Activated T-helper 1 cell treated with anti-CD3 and anti-CD28 coated beads, Interleukin-2, amount 50 U/mL, for 16 hours (primary cell): ENCODE measurements around the gene MANF.
"Not testable (repeated sequence)": the region's sequence is repeated elsewhere in the genome, so short reads cannot be mapped to it uniquely, and the experiment has no call there.

ENCODE experiments used
- DNase-seq, 2 donors: peaks; one replicate each; pipeline ENCODE4 v3.0.0-alpha.2; 2020; ENCODE audit warnings: low read depth in 1 of 2, low spot score in 1 of 2

The MANF gene

DNA sequence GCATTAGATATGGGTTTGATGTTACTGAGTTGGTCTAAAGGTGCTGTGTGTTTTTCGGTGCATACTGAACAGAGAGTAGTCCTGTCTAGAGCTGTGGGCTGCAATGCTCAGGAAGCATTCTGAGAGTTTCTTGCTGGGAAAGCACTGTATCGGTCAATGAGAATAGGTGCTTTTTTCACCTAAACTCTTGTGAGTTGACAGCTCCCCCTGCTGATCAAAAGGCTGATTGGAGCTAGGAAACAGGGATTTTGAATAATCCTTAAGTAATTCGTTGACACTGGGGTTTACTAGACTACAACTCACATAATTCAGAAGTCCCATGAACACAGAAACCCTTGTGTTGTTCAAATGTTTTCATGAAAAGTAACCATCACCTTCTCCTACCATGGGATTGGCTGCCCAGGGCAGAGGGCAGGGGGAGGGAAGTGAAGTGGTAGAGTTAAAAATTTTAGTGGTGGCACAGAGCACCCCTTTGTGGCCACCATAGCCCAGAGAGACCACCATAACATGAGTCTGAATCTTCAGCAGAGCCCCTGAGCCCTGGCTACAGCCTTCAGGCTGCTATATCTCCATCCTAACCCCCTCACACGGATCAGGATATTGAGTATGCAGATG is 13.0 kb upstream of the MANF start:
- no peak for DNase-seq

DNA sequence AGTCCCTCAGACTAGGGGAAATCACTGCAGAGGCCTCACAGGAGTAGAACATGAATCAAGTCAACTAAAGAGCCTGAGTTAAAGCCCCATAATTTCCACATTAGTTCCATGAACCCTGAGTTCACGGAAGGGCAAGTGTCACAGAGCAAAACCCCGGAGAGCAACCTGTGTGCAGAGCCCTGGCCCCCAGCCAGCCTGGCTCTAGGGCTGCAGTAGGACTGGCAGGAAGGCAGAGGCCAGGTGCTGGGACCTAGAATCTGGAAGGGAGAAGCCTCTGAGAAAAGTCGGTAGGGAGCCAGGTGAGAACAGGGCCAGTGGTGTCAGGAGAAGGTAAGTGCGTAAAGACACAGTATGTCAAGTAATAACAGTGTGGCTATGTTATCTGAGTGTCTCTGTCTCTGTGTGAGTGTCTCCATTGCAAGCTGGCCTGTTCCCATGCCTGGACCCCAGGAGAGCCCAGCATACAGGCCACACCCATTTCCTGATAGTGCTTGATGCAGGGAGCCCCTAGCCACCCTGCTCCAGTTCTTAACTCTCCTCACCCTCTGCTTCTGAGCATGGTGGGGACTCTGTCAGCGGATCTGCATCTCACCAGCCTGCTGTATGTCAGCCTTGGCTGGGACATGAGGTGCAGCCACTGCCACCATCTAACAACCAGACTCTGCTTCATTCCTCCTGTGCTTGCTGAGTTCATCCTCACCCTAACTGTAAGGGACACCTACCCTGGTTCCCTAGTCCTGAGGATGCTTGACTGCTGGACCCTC is 11.3 kb upstream of the MANF start:
- no peak for DNase-seq

DNA sequence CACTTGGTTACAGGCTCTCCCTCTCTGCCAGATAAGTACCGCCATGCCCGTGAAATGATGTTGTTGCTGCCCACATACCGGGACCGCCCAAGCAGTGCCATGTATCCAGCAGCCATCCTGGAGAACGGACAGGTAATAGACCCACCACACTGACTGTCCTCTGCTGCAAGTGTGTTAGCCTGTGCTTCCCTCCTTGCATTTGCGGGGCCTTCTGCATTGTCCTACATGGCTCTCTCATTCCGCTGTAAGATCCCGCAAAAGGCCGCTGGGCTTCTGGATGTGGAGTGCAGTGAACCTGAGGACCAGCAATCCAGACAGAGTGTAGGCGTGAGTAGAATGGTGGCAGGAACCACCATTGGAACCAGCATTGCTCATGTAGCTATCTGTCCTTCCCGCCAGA is 10.6 kb upstream of the MANF start:
- DNase-seq = no peak

DNA sequence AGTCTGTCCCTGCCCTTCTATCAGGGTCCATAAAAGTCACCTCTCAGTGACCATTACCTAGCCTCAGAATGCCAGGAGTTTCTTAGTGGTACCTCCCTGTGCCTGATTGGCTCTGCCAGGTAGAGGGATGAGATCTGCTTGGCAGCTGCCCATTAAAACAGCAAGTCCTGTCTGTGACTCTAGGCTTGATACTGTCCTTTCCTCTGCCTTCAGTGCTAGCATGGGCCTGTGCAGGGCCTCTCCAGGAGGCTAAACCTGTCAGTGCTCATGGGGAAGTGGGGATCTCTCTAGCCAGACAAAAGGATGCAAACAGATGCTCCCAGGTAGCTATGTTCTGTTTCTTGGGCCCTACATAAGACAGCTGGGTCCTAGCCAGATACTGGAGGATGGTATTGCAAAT is 10.0 kb upstream of the MANF start:
- DNase-seq = no peak

DNA sequence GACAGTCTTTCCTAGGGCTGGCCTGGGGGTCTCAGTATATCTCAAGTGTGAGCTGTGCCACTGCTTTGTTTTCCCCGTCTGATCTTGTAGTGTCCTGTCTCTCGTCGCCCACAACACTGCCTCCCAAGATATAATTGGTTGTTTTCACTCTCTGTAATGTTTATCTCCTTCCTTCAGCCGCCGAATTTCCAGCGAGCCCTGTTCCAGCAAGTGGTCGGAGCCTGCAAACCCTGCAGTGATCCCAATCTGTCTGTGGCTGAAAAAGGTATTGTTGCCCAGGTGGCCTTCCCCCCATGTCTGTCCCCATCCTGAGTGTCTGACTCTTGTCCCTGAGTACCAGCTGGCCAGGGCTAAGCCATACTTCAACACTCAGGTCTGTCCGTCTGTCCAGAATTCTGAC is 9.5 kb upstream of the MANF start:
- no peak for DNase-seq

DNA sequence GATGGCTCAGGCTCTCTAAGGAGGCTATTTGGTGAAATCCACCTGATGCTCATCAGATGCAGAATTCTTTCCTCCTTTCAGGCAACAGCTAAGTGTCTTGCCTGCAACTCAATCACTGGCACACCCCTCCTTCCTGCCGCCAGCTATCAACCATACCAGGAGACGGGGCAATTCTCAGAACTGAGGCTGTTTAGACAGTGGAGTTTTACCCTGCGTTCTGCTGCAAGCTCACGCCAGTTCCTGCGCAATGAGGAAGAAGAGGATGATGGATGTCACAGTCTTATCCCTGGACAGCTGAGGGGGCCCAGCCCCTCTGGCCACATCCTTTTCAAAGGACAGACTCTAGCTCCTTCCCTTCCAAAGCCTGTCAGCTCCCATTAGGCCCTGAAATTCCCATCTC is 7.0 kb upstream of the MANF start:
- no peak for DNase-seq

DNA sequence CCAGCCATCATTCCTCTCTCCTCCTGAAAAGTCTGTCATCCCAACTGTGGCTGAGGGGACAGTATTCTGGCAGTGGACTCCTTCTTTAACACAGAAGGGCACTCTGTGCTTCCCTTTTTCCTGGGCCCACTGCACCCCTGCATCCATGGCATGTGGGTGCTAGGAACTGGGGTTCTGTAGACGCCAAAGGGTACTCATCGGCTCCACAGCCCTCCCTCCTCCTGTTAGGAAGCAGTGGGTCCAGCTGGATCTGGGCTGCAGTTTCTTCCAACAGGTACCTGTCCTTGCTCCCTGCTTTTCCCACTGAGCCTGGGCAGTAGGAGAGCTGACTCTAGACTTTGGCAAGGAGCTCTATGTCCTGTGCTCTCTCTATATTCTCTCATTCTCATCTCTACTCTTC is 6.4 kb upstream of the MANF start:
- DNase-seq = no peak

DNA sequence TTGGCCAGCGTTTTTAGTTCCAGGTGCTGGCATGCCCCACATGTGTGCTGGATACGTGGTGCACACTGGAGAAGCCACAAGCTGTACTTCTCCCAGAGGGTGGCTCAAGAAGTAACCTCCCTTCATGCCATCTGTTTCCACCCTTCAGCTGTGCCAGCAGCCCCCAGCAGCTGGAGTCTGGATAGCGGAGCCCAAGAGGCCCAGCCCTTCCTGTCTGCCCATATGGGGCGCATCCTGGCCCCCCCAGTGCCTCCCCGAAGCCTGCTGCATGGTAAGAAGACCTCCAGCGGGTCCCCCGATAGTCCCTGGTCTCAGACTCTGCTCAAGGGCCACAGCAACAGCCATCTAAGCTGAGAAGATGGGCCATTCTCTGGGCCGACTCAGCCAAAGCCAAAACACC is 5.8 kb upstream of the MANF start:
- DNase-seq = no peak

DNA sequence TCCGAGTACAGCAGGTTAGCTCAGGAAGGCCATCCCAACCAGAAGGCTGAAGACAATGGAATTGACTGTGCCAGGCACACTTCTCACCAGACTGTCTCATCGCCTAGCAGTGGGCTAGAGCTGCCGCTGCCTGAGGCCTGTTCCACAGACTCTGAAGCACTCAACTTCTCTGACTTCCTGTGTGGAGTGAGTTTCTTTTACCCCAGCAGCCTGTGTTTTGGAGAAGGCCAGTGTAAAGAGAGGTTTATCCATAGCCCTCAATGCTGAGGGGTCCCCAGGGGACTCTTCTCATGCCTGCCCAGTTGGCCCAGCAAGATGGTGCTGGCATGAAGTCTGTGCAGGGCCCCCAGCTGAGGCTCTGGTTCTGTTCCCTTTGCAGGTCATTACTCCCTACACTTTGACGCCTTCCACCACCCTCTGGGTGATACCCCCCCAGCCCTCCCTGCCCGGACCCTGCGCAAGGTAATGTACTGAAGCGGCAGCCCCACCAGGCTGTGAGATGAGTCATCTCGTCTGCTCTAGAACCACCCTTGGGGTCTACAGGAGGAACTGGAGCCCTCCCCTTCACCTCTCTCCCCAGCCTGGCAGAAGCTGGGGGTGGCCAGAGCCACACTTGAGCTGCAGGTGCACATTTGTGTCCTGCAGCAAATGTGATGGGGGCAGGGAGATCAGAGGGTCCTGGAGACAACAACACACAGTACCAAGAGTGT is 5.2 kb upstream of the MANF start:
- DNase-seq = no peak

DNA sequence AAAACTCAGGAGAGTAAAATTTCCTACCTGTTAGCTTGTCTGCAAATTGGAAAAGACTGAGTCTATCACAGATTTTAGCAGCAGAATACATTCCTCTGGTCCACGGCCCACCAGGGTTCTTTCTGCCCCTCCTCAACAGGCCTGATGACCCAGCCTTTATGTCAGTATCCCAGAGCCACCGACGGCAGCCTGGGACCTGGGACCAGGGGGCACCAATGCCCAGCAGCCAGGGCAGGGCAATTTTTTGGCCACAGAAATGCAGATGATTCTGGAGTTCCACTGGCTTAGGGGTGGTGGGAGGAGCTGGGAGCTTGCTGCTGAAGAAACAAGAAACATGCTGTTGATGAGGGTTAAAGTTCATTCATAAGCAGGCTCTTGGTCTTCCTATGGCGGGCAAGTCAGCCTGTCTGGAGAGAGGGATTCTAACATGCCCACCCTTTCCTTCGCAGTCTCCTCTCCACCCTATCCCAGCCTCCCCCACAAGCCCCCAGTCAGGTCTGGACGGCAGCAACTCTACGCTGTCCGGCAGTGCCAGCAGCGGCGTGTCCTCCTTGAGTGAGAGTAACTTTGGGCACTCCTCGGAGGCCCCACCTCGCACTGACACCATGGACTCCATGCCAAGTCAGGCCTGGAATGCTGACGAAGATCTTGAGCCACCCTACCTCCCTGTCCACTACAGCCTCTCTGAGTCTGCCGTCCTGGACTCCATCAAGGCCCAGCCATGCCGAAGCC is 4.3 kb upstream of the MANF start:
- no peak for DNase-seq

DNA sequence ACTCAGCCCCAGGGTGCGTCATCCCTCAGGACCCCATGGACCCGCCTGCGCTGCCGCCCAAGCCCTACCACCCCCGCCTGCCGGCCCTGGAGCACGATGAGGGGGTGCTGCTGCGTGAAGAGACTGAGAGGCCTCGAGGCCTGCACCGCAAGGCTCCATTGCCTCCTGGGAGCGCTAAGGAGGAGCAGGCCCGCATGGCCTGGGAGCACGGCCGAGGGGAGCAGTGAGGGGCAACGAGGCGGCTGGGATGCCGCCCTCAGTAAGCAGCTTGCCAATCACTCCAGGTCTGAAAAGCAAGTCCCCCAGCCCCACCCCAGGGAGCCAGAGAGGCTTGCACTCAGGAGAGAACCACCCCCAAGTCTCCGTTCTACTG is 3.8 kb upstream of the MANF start:
- DNase-seq = no peak

DNA sequence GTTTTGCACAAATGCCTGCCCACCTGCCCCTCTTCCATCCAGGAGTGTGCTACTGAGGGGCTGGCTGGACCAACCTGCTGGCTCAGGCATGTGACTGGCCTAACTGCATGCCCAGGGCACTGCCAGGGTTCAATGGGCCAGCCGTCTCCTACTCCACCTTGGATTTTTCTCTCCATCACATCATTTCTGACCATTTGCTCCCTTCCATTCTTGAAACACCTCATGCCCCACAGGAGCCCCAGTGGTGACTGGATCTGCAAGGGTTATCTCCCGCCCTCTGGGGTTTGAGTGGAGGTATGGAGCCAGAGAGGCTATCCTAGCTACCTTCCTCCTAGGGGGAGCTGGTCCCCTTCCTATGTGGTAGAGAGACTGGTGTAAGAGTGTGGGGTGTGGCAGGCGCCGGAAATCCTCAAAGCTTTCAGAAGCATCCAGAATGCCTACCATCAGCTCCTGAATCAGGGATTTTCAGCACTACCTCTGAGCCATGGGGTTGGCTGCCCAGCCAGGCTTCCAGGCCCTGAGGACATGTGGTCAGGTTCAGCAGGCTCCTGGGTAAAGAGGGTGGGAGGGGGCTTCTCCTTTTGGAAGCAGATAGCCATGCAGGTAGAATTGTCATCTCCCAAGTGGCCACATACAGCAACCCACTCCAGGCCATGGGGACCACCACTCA is 2.9 kb upstream of the MANF start:
- DNase-seq = no peak

DNA sequence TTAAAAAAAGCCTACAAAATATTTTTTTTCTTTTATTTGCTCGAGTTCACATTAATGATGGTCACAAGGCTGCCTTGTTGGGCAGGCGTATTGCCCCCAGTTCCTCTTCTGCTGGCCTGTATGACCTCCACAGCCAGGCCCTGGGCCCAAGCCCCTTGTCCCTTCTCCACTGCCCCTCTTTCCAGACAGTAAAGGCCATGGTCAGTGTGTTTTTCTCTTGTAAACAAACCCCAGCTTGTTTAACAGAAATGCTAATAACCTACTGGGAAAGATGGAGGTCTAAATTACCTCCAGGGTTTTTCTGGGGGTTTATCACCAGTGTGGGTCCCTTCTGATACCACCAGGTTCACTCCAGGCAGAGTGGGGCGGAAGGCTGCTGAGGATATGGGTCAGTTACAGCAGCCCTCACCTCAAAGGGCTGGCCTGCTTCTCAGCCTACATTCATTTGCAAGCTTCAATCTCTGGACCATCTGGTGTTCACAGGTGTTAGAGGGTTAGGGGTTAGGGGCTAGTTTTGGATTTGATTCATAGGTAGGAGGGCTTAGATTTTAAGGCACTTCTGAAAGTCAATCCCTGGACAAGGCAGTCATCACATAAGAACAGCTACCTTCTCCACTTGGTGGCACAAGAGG is 2.0 kb upstream of the MANF start:
- no peak for DNase-seq

DNA sequence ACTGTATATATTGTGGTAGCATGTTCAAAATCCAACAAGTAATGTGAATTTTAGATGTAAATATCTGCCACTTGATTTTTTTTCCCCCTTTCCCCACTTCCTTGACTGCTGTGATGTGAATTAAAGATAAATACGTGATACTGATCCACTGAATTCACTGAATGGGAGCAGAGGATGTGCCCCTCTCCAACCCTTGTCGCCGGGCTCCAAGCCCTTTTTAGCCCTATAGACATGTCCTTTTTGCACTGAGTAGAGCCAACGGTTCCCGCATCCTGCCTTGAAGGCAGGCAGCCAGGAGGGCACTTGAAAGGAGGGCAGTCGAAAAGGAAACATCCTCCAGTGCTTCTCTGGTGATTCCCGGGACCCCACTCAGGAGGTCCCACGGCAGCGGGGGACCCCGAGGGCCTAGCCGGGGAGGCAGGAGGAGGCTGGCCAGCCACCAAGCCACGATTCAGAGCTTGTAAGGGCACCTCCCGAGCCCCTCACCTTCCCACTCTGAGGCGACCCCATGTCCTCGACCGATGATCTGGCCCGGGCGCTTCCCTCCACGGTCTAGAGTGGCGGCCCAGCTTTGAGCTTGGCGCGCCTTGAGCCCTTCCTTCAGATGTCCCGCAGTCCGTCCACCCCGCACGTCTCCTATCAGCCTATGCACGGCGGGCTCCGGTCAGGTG is 901 bp upstream of the MANF start:
- no peak for DNase-seq

DNA sequence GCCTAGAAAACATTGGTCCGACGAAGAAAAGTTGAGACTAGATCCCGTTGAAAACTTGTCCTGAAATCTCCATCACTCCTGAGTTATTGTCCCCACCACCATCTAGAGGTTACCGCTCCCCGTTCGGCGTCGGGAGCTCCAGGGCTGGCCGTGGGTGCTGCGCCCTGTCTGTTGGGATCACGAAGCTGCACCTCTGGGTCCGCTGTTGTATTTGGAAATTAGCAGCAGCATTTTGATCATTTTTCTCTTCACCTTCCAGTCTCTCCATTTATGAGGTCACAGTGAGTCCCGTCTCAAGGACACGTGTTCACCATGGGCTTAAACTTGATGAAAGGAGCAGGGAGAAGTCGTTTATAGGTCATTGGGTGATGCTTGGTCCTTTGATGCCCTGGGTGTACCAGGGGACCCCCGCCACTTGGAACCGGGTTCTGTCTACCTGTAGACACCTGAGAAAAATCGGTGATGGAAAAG is 565 bp downstream of the MANF start:
- DNase-seq = no peak

DNA sequence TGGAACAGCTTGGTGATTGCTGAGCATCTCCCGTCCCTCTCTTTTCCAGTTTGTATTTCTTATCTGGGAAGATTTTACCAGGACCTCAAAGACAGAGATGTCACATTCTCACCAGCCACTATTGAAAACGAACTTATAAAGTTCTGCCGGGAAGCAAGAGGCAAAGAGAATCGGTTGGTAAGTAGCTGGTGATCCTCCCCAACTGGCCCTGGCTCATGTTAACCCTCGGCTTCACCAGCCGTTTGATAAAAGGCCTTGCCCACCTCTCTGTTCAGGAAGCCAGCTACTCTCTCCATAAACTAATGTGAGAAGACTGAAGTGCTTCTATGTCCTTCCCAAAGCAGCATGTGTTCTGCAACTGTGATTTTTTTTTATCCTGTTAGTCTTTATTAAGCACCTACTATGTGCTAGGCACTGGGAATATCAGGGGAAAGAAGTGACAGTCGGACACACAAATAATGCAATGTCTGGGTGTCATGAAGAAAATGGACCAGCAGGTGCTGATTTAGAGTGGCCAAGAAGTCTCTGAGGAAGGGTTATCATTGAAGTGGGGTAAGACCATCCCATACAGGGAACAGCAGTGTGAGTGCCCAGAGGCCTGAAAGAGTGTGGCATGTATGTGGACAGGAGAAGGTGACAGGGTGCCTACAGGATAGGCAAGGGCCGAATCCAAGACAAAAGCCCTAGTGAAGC is 1.2 kb downstream of the MANF start:
- no peak for DNase-seq

DNA sequence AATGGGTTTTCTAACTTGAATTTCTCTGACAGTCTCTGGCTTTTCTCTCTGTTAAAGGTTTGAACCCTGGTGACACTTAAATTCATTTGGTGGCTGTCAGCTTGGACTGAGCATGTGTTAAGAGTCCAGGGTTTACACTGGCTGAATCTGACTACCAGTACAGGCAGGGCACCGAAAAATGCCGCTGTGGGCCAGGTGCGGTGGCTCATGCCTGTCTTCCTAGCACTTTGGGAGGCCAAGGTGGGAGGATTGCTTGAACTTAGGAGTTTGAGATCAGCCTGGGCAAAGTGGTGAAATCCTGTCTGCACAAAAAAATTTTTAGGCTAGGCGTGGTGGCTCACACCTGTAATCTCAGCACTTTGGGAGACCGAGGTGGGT is 1.8 kb downstream of the MANF start:
- no peak for DNase-seq

DNA sequence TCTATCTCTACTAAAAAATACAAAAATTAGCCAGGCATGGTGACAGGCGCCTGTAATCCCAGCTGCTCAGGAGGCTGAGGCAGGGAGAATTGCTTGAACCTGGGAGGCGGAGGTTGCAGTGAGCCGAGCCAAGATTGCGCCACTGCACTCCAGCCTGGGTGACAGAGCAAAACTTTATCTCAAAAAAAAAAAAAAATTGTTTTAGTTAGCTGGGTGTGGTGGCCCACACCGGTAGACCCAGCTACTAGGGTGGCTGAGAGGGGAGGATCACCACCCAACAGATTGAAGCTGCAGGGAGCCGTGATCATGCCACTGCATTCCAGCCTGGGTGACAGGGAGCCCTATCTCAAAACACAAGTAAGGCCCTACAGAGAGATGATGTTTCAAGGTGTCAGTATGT is 2.2 kb downstream of the MANF start:
- not testable (repeated sequence) for DNase-seq

DNA sequence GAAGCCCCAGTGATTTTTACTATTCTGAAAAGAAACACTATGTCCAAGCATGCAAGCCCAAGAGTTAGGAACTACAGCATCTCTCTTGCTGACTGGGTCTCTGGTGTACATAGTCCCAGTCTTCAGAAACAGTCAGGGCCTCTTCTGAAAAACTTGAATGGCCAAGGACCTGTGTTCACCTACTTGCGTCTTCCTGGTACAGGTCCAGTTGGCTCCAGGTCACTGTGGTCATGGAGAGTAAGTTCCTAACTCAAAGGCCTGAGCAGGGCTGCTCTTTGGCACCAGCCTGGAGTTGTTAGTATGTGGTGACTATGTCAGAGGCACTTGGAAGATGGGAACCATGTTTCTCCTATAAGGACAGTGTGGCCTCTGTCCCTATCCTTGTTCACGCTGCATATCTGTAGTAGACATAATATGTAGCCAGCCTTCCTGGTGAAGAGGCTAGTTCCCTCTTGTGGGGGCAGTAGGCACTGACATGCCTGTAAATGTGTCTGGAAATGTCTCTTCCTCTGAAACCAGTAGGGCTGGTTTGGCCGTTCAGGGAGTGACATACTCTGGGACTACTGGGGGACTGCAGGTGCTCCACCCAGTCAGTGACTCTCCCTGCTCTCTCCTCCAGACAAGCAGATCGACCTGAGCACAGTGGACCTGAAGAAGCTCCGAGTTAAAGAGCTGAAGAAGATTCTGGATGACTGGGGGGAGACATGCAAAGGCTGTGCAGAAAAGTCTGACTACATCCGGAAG is 3.4 kb downstream of the MANF start:
- no peak for DNase-seq
